Tibial nerve (tissue), 3 donors: ENCODE measurements around the gene BAD.

Experiments used
- POLR2A ChIP-seq, 2 donors: fragments of 450-650 bp; IDR thresholded peaks; one replicate each; pipeline ENCODE4 v1.6.1; 2017; ENCODE audit warnings: antibody characterized with exemption in 2 of 2, mild to moderate bottlenecking in 2 of 2, moderate library complexity in 2 of 2
- TF ChIP-seq, protein P1 (sequence below), 5 experiments: fragments of 200-600 bp in 3 of 5; fragments of 450-650 bp in 2 of 5; sonication (generic) in 3 of 5; IDR thresholded peaks; one replicate each; pipeline ENCODE4 v1.5.1; 2016 to 2019; ENCODE audit warnings: antibody characterized with exemption in 5 of 5, mild to moderate bottlenecking in 3 of 5, moderate library complexity in 2 of 5

DNA sequence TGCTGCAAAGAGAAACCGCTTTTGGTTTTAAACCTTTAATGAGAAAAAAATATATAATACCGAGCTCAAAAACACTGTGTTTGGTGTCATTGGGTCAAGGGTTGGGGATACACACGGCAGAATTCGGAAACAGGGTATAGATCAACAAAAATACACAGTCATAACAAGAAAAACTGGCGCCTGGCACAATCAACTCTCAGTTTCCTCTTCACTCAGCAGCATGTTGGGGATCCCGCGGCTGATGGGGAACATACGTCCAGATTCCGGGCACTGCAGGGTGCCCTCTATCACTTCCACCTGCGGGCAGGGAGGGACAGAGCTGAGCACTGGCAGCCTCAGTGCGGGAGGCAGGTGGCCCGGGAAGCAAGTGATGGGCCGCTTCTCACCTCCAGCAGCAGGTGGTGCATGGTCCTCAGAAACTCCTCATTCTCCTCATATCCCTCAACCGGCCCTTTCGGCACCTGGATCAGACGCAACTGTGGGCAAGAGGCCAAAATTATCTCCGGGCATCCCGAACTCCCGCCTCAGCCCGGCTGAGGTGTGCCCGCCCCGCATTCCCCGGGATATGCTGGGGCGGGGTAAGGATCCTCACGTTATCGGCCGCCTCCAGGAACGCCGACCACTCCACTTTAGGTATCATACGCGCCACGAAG lies 32.3 kb upstream of the BAD start:
- TF ChIP-seq, protein P1, sequence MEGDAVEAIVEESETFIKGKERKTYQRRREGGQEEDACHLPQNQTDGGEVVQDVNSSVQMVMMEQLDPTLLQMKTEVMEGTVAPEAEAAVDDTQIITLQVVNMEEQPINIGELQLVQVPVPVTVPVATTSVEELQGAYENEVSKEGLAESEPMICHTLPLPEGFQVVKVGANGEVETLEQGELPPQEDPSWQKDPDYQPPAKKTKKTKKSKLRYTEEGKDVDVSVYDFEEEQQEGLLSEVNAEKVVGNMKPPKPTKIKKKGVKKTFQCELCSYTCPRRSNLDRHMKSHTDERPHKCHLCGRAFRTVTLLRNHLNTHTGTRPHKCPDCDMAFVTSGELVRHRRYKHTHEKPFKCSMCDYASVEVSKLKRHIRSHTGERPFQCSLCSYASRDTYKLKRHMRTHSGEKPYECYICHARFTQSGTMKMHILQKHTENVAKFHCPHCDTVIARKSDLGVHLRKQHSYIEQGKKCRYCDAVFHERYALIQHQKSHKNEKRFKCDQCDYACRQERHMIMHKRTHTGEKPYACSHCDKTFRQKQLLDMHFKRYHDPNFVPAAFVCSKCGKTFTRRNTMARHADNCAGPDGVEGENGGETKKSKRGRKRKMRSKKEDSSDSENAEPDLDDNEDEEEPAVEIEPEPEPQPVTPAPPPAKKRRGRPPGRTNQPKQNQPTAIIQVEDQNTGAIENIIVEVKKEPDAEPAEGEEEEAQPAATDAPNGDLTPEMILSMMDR (IDR thresholded peaks at IDR 0.05) = peak in 1 of 5 experiments; percentile 7
- TF ChIP-seq POLR2A (IDR thresholded peaks at IDR 0.05) = no peak
